GM12872 (cell line): ENCODE measurements around the gene PTPRG.

Experiments
- TF ChIP-seq, protein P1 (sequence below): IDR thresholded peaks from 3 replicates; pipeline ENCODE4 v1.5.1; 2011; ENCODE audit warnings: low read depth, mild to moderate bottlenecking, low read length, moderate library complexity; ENCODE audit not compliant: insufficient read depth

The PTPRG gene

DNA sequence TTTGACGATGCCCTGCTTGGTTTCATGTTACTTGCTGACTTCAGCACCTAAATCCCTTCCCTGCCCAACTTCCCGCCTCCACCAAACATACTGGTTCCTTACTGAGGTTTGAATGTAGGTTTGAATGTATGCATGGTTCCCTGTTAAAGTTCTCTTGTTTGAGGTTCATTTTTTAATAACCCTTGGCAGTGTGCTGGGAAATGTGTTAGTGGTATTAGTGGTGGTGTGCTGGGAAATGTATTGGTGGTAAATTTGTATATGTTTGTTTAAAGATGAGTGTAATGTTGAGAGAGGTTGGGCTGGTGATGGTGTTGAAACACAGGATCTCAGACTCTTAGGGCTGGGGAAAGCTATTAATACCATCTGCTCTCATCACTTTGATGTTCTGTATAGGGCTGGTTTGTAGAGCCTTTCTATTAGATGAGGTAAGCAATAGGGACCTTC lies 392.7 kb downstream of the PTPRG start:
- TF ChIP-seq, protein P1, sequence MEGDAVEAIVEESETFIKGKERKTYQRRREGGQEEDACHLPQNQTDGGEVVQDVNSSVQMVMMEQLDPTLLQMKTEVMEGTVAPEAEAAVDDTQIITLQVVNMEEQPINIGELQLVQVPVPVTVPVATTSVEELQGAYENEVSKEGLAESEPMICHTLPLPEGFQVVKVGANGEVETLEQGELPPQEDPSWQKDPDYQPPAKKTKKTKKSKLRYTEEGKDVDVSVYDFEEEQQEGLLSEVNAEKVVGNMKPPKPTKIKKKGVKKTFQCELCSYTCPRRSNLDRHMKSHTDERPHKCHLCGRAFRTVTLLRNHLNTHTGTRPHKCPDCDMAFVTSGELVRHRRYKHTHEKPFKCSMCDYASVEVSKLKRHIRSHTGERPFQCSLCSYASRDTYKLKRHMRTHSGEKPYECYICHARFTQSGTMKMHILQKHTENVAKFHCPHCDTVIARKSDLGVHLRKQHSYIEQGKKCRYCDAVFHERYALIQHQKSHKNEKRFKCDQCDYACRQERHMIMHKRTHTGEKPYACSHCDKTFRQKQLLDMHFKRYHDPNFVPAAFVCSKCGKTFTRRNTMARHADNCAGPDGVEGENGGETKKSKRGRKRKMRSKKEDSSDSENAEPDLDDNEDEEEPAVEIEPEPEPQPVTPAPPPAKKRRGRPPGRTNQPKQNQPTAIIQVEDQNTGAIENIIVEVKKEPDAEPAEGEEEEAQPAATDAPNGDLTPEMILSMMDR = no peak

DNA sequence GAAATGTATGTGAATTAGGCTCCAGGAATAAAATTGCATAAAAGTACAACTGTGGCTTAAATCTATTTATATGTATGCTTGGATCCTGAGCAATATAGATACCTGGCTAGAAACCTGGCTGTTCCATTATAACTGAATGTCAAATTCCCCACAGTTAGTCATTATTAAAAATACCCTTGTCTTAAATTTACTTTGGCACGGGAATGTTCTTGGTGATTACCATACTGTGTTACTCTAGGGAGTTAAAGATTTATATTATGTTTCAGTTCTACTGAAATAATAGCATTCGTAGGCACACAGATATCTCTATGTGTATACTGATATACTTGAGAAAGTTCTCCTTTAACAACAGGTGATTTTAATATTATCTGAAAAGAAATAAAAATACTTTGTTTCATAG lies 394.1 kb downstream of the PTPRG start:
- TF ChIP-seq, protein P1 = no peak

DNA sequence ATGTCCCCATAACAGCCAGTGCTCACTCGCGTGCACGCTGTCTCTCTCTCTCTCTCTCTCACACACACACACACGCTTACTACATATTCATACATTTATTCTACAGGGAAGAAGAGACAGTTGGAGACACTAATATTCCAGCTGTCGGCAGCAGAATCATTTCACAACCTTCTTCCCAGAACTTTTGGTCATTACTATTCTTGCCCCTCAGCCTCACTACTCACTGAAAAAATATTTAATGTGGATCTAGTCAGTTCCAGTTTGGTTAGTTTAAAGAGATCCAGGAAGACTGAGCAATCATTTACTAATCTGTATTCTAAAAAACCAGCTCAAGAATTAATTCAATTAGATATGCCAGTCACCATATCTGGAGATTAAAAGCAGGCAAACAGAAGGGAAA lies 394.9 kb downstream of the PTPRG start:
- TF ChIP-seq, protein P1 = no peak

DNA sequence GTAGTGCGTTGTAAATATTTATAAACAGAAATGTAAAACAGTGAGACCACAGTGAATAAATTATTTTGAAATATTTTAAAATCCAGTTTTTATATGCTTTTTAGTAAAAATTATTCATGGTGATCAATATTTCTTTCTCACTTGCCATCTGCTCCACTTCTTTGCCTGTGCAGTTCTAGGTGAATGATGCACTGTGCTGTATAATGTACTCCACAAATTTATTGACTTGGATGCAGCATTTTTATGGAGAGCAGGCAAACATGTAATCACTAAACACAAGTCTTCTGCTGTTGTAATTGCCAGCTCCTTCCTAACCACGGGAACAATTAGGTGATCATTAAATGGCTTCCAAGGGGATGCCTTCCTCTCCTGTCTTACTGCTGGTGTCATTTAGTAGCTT lies 395.9 kb downstream of the PTPRG start:
- TF ChIP-seq, protein P1 = no peak

DNA sequence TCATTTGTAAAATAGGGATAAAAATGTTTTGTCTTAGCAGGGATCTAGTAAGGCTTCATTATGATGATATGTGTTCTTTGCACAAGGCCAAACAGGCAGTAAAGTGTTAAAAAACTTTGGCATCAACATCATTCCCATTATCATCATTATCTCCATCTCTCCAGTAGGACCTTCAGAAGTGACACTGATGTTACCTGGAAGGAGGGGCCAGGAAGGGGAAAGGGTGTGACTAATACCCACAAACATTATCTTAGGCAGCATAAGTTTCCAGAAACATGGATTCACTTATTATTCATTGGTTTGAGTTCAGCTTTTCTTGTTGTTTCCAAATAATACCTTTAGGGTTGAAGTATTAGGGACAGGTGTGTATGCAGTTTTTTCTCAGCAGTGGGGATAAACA lies 399.6 kb downstream of the PTPRG start:
- TF ChIP-seq, protein P1 = no peak

DNA sequence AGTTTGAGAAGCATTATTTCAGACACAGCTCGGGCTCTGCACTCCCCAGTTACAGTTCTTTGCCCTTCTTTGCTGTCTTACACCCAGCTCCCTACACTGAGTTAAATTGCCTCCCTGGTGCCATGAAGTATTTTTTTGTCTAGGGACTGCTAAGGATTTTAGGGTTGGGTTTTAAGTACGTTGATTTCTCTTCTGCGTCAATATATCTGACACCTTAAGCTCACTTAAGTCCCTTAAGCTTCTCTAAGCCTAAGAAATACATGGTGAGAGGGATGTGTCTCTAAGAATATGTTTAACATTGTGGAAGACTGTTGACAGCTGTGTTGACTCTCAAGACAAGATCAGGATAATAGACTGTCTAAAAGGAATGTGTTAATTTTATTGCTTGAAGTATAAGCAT lies 400.5 kb downstream of the PTPRG start:
- TF ChIP-seq, protein P1 = no peak

DNA sequence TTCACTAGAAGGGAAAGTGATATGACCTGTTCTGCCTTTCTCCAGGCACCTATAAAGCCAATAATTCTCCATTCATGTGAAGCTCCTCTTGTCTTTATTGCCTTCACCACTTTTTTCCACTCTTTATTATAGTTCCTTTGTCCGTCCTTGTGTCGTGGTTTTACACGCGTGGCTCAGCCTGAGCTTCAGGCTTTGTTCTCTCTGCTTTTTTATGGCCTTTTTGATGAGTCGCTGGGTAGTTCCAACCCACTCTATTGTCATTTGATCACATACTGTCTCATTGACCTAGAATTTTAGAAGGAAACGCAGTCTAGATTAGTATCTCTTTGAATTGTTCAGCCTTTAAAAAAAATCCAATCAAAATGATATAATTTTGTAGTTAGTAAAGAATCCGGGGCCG lies 403.2 kb downstream of the PTPRG start:
- TF ChIP-seq, protein P1 = no peak

DNA sequence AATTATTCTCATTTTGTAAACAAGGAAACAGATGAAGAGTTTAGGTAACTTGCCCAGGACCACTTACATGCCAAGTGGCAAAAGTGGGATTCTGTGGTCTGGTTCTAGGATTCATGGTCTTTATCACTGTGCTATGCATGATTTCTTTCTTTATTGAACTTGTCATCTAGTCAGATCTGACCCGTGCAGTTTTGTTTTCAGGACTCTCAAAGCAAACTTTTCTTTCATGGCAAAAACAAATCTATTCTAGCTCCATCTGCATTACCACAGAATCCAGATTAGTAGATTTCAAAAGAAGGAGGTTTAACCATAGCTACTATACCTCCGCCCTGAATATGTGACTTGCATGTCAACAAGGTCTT lies 404.4 kb downstream of the PTPRG start:
- TF ChIP-seq, protein P1 = no peak
